Astrocyte of the spinal cord (primary cell): ENCODE measurements around the gene HTRA1.
A peak's percentile ranks its signal among the peaks of the same experiment; 100 is the strongest.

Experiments used
- DNase-seq: peaks from one replicate; pipeline ENCODE4 v3.0.0; 2011; ENCODE audit warnings: low read depth, low spot score
- H3K4me3 ChIP-seq: 2 replicates; pipeline ENCODE4 v1.5.1; 2011; ENCODE audit warnings: low read depth, mild to moderate bottlenecking, low read length, moderate library complexity
- in situ Hi-C: cut with HindIII; loops from 2 replicates; pipeline ENCODE4 v1.10.0; 2017; ENCODE audit warnings: low sequenced_read_pairs
- TF ChIP-seq, protein P1 (sequence below): IDR thresholded peaks from 2 replicates; pipeline ENCODE4 v1.5.1; 2012; ENCODE audit warnings: low read depth, mild to moderate bottlenecking, low read length, inconsistent platforms

The HTRA1 gene

DNA sequence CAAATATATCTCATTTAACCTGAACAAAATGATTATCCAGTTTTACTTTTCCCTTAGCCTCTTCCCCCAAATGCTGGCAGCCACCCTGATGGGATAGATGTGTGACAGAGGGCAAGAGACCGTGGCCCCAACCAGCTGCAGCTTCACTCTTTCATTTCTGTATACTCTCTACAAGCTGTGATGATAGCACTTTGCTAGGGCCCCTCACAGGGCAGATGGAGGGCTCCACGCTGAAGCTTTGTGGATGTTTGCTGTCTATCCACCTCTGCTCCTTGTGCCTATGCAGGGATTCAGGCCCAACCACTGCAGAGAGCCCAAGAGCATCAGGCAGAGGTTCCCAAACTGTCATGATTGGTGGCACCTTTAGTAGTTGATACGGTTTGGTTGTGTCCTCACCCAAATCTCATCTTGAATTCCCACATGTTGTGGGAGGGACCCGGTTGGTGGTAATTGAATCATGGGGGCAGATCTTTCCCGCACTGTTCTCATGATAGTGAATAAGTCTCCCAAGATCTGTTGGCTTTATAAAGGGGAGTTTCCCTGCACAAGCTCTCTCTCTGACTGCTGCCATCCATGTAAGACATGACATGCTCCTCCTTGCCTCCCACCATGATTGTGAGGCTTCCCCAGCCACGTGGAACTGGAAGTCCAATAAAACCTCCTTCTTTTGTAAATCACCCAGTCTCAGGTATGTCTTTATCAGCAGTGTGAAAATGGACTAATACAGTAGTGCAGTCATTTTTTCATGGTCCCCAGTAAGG lies 20.1 kb downstream of the HTRA1 start:
- TF ChIP-seq, protein P1, sequence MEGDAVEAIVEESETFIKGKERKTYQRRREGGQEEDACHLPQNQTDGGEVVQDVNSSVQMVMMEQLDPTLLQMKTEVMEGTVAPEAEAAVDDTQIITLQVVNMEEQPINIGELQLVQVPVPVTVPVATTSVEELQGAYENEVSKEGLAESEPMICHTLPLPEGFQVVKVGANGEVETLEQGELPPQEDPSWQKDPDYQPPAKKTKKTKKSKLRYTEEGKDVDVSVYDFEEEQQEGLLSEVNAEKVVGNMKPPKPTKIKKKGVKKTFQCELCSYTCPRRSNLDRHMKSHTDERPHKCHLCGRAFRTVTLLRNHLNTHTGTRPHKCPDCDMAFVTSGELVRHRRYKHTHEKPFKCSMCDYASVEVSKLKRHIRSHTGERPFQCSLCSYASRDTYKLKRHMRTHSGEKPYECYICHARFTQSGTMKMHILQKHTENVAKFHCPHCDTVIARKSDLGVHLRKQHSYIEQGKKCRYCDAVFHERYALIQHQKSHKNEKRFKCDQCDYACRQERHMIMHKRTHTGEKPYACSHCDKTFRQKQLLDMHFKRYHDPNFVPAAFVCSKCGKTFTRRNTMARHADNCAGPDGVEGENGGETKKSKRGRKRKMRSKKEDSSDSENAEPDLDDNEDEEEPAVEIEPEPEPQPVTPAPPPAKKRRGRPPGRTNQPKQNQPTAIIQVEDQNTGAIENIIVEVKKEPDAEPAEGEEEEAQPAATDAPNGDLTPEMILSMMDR, result no peak
- in situ Hi-C loops, result no loop called here

DNA sequence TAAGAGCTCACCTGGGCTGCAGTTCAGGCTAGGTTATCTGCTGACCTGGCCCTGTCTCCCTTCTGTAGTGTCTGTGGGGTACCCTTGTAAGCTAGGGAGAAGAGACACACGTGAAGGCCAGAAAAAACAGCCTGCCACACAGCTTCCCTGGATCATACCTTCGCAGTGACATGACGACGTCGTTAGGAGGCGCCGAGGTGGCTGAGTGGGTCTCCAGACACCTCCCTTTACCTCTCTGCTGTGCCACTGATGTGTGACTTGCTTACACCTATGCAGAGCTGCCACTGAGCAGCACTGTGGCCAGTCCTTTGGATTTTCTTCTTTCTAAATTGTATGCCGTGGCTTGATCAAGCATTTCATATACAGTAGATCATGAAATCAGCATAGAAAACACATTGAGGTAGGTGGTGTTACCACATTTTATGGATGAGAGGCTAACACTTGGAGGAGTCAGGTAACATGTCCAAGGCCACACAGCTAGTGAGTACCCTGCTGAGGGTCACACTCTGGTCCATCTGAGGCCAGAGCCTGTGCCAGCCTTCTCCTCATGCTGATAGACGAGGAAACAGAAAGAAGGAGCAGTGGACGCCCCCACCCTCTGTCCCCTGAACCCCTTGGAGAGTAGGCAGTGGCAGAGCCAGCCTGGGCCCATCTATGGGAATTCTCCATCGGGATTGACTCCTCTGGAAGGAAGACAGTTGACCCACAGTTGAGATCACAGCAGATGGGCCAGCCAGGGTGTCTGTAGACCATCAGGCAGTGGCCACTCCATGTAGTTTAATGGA lies 23.1 kb downstream of the HTRA1 start:
- H3K4me3 ChIP-seq, result no peak overlapping the region
- no peak for DNase-seq
- in situ Hi-C loops, result no loop called here
- TF ChIP-seq, protein P1, result no peak

More for the DNA sequence above, 20.1 kb downstream of the HTRA1 start:
- no peak for DNase-seq
- no peak overlapping the region for H3K4me3 ChIP-seq

DNA sequence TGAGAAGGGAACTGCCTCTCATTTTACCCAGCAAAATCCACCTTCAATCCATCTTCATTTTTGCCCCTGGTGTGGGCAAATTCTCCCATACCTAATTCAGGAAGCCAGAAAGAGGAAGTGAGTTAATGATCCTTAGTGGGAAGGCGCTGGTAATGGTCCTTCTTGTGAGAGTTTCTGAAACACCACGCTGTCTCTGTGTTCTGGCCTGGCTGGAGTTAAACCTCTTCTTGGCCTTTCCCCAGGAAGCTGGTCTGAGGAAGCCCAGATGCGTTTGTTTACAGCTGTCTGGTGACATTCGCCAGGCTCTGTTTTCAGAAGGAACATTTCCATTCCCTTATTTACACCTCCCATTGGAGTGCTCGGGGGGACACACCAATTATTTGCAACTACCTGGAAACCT lies 24.3 kb downstream of the HTRA1 start:
- no peak for DNase-seq
- in situ Hi-C loops, result no loop called here
- TF ChIP-seq, protein P1, result no peak
- H3K4me3 ChIP-seq, result no peak overlapping the region

DNA sequence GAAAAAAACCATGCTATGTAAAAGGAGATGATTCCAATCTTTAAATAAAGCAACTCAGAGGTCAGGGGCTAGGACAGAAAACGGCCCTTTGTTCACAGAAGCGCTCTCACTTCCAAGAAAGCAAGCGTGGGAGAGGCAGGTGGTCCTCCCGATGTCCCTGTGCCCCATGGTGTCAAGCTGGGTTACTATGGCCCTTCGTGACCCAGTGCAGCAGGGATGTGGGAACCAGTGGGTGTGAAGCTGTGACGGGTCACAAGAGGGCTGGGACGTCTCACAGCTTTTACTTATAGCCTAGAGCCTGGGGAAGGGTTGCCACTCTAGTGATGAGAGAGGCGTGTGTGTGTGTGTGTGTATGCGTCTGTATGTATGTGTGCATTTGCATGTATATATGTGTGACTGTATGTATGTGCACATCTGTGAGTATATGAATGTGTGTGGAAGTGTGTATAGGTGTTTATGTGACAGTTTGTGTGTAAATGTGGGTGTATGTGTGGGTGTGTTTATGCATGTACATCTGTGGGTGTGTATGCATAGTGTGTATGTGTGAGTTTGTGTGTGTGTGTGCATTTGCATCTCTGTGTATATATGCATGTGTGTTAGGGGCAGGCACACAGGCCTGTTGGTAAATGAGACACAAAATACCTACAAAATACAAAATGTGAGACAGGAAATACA lies 25.2 kb downstream of the HTRA1 start:
- no peak for DNase-seq
- TF ChIP-seq, protein P1, result no peak
- in situ Hi-C loops, result no loop called here
- H3K4me3 ChIP-seq, result no peak overlapping the region

DNA sequence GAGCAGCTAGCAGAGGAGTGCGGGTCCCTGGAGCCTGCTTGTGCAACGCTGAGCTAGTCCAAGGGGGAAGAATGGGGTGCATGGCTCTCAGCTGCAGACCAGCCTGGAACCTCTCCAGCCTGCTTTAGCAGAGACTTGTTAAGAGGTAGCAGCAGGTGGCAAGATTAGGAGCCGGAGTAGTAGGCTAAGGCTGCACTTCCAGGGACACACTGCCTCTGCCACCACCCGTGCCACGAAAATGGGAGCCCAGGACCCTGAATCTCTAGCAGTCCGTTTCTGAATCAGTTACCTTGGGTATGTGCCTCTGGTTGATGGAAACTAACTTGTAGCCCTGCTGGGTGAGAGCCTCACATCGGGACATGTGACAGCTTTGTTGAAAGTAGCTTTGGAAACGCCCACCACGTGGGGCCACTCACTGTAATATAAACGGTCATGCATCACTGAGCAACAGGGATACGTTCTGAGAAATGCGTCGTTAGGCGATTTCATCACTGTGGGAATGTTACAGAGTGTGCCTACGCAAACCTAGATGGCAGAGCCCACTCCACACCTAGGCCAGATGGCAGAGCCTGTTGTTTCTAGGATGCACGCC lies 25.9 kb downstream of the HTRA1 start:
- DNase-seq, result peak; percentile 43
- in situ Hi-C loops, result no loop called here
- TF ChIP-seq, protein P1, result no peak
- H3K4me3 ChIP-seq, result no peak overlapping the region

DNA sequence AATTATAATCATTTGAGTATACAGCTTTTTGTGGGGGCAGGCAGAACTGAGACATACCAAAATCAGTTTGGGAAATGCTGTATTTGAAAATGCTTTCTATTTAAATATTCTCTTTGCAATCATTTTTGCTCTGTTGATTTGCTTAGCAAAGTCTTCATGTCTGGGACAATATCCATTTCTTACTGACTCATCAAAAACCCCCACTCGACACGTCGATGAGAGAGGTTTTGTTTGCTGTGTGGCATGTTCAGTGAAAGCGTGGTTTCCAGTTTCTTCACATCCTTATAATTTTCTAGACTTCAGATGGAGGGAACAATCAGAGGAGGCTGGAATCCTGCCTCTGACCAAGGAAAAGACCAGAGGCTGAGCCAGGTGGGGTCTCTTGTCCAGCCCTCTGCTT lies 28.9 kb downstream of the HTRA1 start:
- TF ChIP-seq, protein P1, result no peak

More for the DNA sequence above, 28.9 kb downstream of the HTRA1 start:
- H3K4me3 ChIP-seq, result no peak overlapping the region
- in situ Hi-C loops, result no loop called here
- DNase-seq, result peak; percentile 58
